Breast epithelium (tissue), 3 donors: Measurements from ENCODE around the gene POLR2H.
"Not testable (repeated sequence)": the region's sequence is repeated elsewhere in the genome, so short reads cannot be mapped to it uniquely, and the experiment has no call there.

ENCODE experiments used
- CTCF ChIP-seq, 3 donors: fragments of 450-650 bp; IDR thresholded peaks; one replicate each; pipeline ENCODE4 v1.5.1; 2016 to 2017; ENCODE audit warnings: antibody characterized with exemption in 3 of 3, mild to moderate bottlenecking in 3 of 3, moderate library complexity in 3 of 3
- POLR2AphosphoS5 ChIP-seq, 3 donors: sonication (generic); formaldehyde crosslinking; IDR thresholded peaks; one replicate each; pipeline ENCODE4 v1.6.1; 2017; ENCODE audit warnings: antibody characterized with exemption in 3 of 3

GRCh38 chr3:184339451-184340135 lies 21.9 kb upstream of the POLR2H start:
- TF ChIP-seq CTCF, POLR2AphosphoS5 (IDR thresholded peaks at IDR 0.05): not testable (repeated sequence)
